Measurements from ENCODE around the gene C1QTNF1.

DNA sequence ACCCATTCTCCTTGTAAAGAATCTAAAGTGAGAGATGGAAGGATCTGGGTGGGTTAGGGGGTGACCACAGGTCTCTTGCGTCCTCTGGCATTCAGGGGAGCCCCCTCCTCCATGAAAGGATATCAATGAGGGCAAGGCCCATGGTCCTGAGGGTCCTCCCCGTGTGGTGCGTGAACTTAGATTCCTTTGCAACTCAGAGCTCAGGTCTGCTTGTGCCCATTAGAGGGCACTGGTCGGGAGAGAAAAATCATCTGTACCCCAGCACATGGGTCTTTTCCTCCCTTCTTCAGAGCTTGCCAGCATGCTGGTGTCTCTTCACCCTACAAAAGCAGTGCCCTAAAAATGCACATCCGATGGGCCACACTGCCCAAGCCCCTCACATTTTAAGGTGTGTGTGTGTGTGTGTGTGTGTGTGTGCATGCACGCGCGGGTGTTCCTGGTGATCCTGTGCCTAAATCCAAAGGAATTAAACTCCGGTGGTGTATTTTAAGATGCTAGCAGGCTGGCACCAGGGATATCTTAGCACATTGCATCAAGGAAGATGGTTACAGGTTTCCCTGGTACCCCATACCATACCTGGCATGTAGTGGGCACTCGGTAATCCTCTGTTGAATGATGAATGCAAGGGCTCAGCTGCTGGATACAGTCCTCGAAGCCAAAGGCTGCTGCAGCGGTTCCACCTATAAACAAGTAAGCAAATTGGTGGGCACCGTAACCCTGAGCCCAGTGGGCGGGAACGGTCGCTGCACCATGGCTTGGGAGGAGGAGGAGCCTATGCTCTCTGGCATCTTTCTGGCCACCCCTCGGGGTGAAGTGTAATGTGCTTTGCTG is 4.7 kb downstream of the C1QTNF1 start:
- TF ChIP-seq, protein P1, sequence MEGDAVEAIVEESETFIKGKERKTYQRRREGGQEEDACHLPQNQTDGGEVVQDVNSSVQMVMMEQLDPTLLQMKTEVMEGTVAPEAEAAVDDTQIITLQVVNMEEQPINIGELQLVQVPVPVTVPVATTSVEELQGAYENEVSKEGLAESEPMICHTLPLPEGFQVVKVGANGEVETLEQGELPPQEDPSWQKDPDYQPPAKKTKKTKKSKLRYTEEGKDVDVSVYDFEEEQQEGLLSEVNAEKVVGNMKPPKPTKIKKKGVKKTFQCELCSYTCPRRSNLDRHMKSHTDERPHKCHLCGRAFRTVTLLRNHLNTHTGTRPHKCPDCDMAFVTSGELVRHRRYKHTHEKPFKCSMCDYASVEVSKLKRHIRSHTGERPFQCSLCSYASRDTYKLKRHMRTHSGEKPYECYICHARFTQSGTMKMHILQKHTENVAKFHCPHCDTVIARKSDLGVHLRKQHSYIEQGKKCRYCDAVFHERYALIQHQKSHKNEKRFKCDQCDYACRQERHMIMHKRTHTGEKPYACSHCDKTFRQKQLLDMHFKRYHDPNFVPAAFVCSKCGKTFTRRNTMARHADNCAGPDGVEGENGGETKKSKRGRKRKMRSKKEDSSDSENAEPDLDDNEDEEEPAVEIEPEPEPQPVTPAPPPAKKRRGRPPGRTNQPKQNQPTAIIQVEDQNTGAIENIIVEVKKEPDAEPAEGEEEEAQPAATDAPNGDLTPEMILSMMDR (conservative IDR thresholded peaks at IDR 0.05; ENCODE audit: low read length), result peak; percentile 41
- no peak for TF ChIP-seq EZH2phosphoT487 (IDR thresholded peaks at IDR 0.05; ENCODE audit: borderline replicate concordance, low read depth, low read length)
